ENCODE data around the gene TDRD12. TPM values are rescaled to one million over a fixed set of nuclear protein-coding genes. Genes with fewer than 3 reads are reported as not detected.
A peak's percentile ranks its signal among the peaks of the same experiment; 100 is the strongest.

TDRD12 gene
- total and polyA plus RNA-seq, 2 of the 13 experiments (the other 11 are each of a cell fraction or from before 2014, with no cell fraction given): 0.03 to 0.40 TPM

DNA sequence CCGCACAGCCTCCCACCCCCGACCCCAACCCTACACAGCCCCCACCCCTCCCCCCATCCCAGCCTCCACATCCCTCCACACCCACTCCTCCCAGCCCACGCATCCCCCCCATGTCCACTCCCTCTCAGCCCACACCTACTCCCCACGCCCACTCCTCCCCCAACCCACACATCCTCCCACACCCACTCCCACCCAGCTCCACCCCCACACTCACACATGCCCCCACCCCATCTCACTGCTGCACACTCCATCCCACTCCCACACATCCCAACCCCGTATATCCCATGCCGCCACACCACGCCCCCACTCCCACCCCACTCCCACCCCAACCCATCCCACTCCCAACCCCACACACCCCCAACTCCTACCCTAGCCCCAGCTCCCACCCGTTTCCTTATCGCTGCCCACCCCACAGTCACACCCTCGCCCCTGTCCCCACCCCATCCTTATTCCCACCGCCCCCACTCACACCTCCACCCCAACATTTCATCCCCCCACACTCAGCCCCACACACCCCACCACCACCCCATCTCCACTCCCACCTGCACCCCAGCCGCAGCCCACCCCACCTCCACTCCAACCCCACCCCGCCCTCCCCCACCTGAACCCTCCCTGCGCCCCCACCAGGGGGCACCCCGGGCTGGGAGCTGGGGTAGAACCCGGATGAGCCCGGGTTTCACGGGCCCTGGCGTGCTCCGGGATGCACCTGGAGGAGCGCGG is 809 bp downstream of the TDRD12 start (continued):
- TF ChIP-seq, protein P1, sequence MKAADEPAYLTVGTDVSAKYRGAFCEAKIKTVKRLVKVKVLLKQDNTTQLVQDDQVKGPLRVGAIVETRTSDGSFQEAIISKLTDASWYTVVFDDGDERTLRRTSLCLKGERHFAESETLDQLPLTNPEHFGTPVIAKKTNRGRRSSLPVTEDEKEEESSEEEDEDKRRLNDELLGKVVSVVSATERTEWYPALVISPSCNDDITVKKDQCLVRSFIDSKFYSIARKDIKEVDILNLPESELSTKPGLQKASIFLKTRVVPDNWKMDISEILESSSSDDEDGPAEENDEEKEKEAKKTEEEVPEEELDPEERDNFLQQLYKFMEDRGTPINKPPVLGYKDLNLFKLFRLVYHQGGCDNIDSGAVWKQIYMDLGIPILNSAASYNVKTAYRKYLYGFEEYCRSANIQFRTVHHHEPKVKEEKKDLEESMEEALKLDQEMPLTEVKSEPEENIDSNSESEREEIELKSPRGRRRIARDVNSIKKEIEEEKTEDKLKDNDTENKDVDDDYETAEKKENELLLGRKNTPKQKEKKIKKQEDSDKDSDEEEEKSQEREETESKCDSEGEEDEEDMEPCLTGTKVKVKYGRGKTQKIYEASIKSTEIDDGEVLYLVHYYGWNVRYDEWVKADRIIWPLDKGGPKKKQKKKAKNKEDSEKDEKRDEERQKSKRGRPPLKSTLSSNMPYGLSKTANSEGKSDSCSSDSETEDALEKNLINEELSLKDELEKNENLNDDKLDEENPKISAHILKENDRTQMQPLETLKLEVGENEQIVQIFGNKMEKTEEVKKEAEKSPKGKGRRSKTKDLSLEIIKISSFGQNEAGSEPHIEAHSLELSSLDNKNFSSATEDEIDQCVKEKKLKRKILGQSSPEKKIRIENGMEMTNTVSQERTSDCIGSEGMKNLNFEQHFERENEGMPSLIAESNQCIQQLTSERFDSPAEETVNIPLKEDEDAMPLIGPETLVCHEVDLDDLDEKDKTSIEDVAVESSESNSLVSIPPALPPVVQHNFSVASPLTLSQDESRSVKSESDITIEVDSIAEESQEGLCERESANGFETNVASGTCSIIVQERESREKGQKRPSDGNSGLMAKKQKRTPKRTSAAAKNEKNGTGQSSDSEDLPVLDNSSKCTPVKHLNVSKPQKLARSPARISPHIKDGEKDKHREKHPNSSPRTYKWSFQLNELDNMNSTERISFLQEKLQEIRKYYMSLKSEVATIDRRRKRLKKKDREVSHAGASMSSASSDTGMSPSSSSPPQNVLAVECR (CRISPR knock-in tag; IDR thresholded peaks at IDR 0.05; ENCODE audit: borderline replicate concordance): no peak
- no peak for TF ChIP-seq PHF8 (CRISPR knock-in tag; IDR thresholded peaks at IDR 0.05)

DNA sequence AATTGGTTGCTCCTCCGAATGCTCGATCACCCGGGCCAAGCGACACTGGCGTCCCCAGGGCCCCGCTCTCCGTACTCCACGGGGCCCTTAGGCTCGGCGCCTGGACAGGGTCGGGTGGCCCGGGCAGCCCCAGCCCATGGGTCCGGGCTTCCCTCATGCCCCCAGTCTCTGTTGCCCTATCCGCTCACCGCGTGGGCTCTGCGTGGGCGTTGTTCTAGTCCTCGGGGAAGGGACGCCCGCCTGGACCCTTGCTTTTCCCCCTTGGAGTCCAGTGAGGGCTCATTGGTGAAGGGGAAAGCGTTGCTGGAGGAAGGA is 1.3 kb downstream of the TDRD12 start:
- Histone ChIP-seq H3K27ac (ENCODE audit: extremely low read length, insufficient read depth, low read length) (no peak overlapping the region), H2AFZ (ENCODE audit: low read length) (no peak overlapping the region), H3K9me3 (ENCODE audit: low read length) (no peaks in the 10 kb centered on the region), H3K36me3 (replicated peaks in 1 of 2; ENCODE audit: control insufficient read depth in 1 of 2, insufficient read depth in 2 of 2, low read length in 2 of 2) (no peaks in the 10 kb centered on the region), H3K79me2 (ENCODE audit: insufficient read depth, low read length) (no peaks in the 10 kb centered on the region), H3K4me1 (ENCODE audit: insufficient read depth, low read length) (no peaks in the 10 kb centered on the region), H3K27me3 (ENCODE audit: control insufficient read depth in 1 of 2, insufficient read depth in 2 of 2, low read length in 2 of 2) (peaks cover 0 to 4% of the 10 kb centered on the region in 2 experiments; a peak in 2 of 5 replicates), H4K20me1 (ENCODE audit: insufficient read depth, low read length) (no peaks in the 10 kb centered on the region), H3K4me3 (replicated peaks in 1 of 3; ENCODE audit: insufficient read depth in 1 of 3, low read depth in 2 of 3, low read length in 3 of 3) (no peak overlapping the region), H3K4me2 (ENCODE audit: low read depth, low read length) (no peak overlapping the region), H3K9ac (ENCODE audit: insufficient read depth, low read depth, low read length) (no peak overlapping the region)
- peak; percentile 26; the same call in 2 of the 3 replicates for ATAC-seq
- no TSS peak for BruUV-seq (replicated peaks)
- TF ChIP-seq, protein P2, sequence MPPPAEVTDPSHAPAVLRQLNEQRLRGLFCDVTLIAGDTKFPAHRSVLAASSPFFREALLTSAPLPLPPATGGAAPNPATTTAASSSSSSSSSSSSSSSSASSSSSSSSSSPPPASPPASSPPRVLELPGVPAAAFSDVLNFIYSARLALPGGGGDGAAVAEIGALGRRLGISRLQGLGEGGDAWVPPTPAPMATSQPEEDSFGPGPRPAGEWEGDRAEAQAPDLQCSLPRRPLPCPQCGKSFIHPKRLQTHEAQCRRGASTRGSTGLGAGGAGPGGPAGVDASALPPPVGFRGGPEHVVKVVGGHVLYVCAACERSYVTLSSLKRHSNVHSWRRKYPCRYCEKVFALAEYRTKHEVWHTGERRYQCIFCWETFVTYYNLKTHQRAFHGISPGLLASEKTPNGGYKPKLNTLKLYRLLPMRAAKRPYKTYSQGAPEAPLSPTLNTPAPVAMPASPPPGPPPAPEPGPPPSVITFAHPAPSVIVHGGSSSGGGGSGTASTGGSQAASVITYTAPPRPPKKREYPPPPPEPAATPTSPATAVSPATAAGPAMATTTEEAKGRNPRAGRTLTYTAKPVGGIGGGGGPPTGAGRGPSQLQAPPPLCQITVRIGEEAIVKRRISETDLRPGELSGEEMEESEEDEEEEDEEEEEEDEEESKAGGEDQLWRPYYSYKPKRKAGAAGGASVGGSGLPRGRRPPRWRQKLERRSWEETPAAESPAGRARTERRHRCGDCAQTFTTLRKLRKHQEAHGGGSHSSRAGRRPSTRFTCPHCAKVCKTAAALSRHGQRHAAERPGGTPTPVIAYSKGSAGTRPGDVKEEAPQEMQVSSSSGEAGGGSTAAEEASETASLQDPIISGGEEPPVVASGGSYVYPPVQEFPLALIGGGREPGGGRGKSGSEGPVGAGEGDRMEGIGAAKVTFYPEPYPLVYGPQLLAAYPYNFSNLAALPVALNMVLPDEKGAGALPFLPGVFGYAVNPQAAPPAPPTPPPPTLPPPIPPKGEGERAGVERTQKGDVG (CRISPR knock-in tag; IDR thresholded peaks at IDR 0.05; ENCODE audit: borderline replicate concordance): no peak
- TF ChIP-seq ZBTB21 (CRISPR knock-in tag; IDR thresholded peaks at IDR 0.05) (no peak), TAF1 (CRISPR knock-in tag; IDR thresholded peaks at IDR 0.05) (no peak), RXRB (CRISPR knock-in tag; IDR thresholded peaks at IDR 0.05; ENCODE audit: borderline replicate concordance) (no peak), STAT5B (CRISPR knock-in tag; IDR thresholded peaks at IDR 0.05) (no peak), SRSF9 (IDR thresholded peaks at IDR 0.05; ENCODE audit: borderline replicate concordance, insufficient read depth, low read depth, low read length, poor library complexity, severe bottlenecking) (no peak), ZNF235 (CRISPR knock-in tag; IDR thresholded peaks at IDR 0.05; ENCODE audit: borderline replicate concordance) (no peak)
- no peak for DNase-seq (ENCODE audit: low spot score)
- 90% methylated on average over 13 of the region's 22 CpGs for WGBS (ENCODE audit: low lambda C conversion rate)
- in situ Hi-C loops (cut with HindIII; ENCODE audit: extremely low pct_ligation_motif_present, low pct_unique_long_range_greater_than_20kb) (no loop called here), intact Hi-C loops (cut with micrococcal nuclease; ENCODE audit: unreplicated experiment) (no loop called here)
- ChIA-PET CTCF (ENCODE audit: low intra/inter-chr PET ratio, low total read pairs) (no interaction called here), POLR2A (no interaction called here)
- FAIRE-seq: no peak

Data from HepG2 (cell line).